ENCODE measurements around the gene LARP1. TPM values are rescaled to one million over a fixed set of nuclear protein-coding genes. Genes with fewer than 3 reads are reported as not detected.

Gene LARP1
- total and polyA plus RNA-seq, 9 of the 15 experiments (the other 6 are each of a cell fraction or from before 2014, with no cell fraction given): 22.6 to 300 (median 92.0) TPM

DNA sequence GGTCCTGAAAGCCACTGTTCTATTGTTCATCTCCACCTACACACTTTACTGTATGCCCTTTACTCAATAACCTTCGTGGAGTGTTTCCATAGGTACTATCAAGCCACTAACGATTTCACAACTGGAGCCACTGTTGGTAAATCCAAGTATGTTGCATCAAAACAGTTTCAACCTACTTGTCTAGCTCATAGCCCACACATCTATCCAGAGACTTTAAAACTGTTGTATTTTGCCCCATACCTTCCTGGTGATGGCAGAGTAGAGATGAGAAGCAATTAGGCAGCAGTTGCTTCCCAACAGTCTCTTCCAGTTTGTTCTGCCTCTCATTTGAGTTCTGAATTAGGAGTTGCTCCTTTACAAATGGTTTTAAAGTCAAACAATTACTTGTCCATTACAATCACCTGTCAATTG lies 94.6 kb downstream of the LARP1 start (continued):
- TF ChIP-seq, protein P1, sequence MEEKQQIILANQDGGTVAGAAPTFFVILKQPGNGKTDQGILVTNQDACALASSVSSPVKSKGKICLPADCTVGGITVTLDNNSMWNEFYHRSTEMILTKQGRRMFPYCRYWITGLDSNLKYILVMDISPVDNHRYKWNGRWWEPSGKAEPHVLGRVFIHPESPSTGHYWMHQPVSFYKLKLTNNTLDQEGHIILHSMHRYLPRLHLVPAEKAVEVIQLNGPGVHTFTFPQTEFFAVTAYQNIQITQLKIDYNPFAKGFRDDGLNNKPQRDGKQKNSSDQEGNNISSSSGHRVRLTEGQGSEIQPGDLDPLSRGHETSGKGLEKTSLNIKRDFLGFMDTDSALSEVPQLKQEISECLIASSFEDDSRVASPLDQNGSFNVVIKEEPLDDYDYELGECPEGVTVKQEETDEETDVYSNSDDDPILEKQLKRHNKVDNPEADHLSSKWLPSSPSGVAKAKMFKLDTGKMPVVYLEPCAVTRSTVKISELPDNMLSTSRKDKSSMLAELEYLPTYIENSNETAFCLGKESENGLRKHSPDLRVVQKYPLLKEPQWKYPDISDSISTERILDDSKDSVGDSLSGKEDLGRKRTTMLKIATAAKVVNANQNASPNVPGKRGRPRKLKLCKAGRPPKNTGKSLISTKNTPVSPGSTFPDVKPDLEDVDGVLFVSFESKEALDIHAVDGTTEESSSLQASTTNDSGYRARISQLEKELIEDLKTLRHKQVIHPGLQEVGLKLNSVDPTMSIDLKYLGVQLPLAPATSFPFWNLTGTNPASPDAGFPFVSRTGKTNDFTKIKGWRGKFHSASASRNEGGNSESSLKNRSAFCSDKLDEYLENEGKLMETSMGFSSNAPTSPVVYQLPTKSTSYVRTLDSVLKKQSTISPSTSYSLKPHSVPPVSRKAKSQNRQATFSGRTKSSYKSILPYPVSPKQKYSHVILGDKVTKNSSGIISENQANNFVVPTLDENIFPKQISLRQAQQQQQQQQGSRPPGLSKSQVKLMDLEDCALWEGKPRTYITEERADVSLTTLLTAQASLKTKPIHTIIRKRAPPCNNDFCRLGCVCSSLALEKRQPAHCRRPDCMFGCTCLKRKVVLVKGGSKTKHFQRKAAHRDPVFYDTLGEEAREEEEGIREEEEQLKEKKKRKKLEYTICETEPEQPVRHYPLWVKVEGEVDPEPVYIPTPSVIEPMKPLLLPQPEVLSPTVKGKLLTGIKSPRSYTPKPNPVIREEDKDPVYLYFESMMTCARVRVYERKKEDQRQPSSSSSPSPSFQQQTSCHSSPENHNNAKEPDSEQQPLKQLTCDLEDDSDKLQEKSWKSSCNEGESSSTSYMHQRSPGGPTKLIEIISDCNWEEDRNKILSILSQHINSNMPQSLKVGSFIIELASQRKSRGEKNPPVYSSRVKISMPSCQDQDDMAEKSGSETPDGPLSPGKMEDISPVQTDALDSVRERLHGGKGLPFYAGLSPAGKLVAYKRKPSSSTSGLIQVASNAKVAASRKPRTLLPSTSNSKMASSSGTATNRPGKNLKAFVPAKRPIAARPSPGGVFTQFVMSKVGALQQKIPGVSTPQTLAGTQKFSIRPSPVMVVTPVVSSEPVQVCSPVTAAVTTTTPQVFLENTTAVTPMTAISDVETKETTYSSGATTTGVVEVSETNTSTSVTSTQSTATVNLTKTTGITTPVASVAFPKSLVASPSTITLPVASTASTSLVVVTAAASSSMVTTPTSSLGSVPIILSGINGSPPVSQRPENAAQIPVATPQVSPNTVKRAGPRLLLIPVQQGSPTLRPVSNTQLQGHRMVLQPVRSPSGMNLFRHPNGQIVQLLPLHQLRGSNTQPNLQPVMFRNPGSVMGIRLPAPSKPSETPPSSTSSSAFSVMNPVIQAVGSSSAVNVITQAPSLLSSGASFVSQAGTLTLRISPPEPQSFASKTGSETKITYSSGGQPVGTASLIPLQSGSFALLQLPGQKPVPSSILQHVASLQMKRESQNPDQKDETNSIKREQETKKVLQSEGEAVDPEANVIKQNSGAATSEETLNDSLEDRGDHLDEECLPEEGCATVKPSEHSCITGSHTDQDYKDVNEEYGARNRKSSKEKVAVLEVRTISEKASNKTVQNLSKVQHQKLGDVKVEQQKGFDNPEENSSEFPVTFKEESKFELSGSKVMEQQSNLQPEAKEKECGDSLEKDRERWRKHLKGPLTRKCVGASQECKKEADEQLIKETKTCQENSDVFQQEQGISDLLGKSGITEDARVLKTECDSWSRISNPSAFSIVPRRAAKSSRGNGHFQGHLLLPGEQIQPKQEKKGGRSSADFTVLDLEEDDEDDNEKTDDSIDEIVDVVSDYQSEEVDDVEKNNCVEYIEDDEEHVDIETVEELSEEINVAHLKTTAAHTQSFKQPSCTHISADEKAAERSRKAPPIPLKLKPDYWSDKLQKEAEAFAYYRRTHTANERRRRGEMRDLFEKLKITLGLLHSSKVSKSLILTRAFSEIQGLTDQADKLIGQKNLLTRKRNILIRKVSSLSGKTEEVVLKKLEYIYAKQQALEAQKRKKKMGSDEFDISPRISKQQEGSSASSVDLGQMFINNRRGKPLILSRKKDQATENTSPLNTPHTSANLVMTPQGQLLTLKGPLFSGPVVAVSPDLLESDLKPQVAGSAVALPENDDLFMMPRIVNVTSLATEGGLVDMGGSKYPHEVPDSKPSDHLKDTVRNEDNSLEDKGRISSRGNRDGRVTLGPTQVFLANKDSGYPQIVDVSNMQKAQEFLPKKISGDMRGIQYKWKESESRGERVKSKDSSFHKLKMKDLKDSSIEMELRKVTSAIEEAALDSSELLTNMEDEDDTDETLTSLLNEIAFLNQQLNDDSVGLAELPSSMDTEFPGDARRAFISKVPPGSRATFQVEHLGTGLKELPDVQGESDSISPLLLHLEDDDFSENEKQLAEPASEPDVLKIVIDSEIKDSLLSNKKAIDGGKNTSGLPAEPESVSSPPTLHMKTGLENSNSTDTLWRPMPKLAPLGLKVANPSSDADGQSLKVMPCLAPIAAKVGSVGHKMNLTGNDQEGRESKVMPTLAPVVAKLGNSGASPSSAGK (IDR thresholded peaks at IDR 0.05): no peak
- TF ChIP-seq RFX1 (IDR thresholded peaks at IDR 0.05) (peak; percentile 53), CEBPG (CRISPR knock-in tag; IDR thresholded peaks at IDR 0.05) (no peak), CEBPG (tag; conservative IDR thresholded peaks at IDR 0.05 in 1 of 2, IDR thresholded peaks at IDR 0.05 in 1 of 2) (peak; percentile 75 to 81)
